MM.1S (cell line): ENCODE results near the gene NOC4L.

Source experiments
- EZH2 ChIP-seq: fragments of 300-600 bp; sonication (generic); optimal IDR thresholded peaks from 2 replicates; pipeline ENCODE3; 2017; ENCODE audit warnings: low read depth, mild to moderate bottlenecking, antibody characterized with exemption, low read length, mixed read lengths
- TF ChIP-seq, protein P1 (sequence below): fragments of 300-600 bp; sonication (generic); IDR thresholded peaks from 2 replicates; pipeline ENCODE4 v1.5.1; 2016; ENCODE audit warnings: antibody characterized with exemption, low read length, mixed read lengths

DNA sequence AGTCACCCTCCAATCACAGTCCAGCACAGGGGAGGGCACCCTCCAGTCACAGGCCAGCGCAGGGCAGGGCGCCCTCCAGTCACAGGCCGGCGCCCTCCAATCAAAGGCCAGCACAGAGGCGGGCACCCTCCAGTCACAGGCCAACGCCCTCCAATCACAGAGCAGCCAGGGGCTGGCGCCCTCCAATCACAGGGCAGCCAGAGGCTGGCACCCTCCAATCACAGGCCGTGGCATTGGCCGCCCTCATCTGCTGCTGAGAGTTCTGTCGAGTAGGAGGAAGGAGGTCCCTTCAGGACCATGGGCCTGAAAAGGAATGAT, 26.7 kb upstream of the NOC4L start:
- TF ChIP-seq, protein P1, sequence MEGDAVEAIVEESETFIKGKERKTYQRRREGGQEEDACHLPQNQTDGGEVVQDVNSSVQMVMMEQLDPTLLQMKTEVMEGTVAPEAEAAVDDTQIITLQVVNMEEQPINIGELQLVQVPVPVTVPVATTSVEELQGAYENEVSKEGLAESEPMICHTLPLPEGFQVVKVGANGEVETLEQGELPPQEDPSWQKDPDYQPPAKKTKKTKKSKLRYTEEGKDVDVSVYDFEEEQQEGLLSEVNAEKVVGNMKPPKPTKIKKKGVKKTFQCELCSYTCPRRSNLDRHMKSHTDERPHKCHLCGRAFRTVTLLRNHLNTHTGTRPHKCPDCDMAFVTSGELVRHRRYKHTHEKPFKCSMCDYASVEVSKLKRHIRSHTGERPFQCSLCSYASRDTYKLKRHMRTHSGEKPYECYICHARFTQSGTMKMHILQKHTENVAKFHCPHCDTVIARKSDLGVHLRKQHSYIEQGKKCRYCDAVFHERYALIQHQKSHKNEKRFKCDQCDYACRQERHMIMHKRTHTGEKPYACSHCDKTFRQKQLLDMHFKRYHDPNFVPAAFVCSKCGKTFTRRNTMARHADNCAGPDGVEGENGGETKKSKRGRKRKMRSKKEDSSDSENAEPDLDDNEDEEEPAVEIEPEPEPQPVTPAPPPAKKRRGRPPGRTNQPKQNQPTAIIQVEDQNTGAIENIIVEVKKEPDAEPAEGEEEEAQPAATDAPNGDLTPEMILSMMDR = no peak
- TF ChIP-seq EZH2 = no peak
